Measurements from ENCODE around the gene KCNQ5.
A peak's percentile ranks its signal among the peaks of the same experiment; 100 is the strongest.

KCNQ5 gene

DNA sequence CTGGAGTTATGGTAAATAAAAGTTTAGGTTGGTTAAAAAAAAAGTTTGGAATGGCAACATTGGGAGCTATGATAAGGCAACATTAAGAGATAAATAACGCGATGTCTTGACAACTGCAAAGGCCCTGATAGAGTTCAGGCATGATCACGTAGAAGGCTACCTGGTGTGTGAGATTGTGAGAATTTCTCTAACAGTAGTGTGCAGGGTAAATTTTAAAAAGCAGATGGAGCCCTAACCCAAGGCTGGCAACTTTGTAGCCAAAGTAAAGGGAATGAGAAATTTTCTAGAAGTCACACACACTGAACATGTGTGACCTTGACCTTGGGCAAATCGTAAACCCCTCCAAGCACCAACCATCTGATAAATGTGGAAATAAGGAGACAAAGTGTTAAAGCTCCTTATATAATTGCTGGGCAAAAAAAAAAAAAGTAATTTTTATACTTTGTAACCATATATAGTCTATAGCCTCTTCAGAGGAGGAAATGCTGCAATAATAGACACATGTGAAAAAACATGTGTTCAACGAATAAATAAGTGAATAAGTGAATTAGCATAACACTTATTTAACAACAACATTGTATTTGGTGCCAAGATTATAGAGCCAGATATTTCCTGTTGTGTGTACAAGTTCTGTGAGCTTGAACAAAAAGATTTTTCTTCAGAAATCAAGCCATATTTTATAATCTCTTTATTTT is 18.2 kb downstream of the KCNQ5 start:
- DNase-seq (ENCODE audit: extremely low read depth in 1 of 2, low read depth in 1 of 2), result no peak

GRCh38 chr6:72640615-72640930 is 18.7 kb downstream of the KCNQ5 start:
- no peak for DNase-seq (ENCODE audit: extremely low read depth in 1 of 2, low read depth in 1 of 2)

DNA sequence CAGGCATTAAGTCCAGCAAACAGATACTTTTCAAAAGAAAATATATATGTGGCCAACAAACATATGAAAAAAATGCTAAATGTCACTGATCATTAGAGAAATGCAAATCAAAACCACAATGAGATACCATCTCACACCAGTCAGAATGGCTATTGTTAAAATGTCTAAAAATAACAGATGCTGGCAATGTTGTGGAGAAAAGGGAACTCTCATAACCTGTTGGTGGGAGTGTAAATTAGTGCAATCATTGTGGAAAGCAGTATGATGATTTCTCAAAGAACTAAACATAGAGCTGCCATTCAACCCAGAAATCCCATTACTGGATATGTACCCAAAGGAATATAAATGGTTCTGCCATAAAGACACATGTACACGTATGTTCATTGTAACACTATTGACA is 20.6 kb downstream of the KCNQ5 start:
- DNase-seq (ENCODE audit: extremely low read depth in 1 of 2, low read depth in 1 of 2), result no peak

GRCh38 chr6:72643214-72643613 is 21.4 kb downstream of the KCNQ5 start:
- no peak for DNase-seq (ENCODE audit: extremely low read depth in 1 of 2, low read depth in 1 of 2)

- no peak for DNase-seq (ENCODE audit: extremely low read depth in 1 of 2, low read depth in 1 of 2)
Observed at GRCh38 chr6:72646604-72647485, 25.0 kb downstream of the KCNQ5 start.

DNA sequence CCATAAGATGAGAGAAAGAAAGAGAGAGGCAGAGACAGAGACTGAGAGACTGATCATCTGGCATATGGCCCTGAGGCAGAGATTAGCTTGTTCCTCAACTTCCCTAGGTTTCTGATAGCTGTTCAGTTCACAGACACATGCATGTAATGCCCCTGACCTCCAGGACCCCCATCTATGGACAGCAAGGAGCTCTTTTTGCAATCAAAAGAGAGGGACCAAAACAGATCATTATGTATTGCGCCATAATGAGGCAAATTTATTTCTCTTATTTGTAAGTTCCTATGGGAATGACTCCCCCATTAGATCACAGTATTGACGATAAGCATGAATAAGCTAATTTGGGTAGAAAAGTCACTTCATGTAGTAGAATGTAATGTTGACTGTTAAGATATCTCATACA is 25.6 kb downstream of the KCNQ5 start:
- DNase-seq (ENCODE audit: extremely low read depth in 1 of 2, low read depth in 1 of 2), result no peak

GRCh38 chr6:72649032-72649984 is 27.4 kb downstream of the KCNQ5 start:
- no peak for DNase-seq (ENCODE audit: extremely low read depth in 1 of 2, low read depth in 1 of 2)

GRCh38 chr6:72650081-72650745 is 28.3 kb downstream of the KCNQ5 start:
- no peak for DNase-seq (ENCODE audit: extremely low read depth in 1 of 2, low read depth in 1 of 2)

GRCh38 chr6:72651174-72651573 is 29.3 kb downstream of the KCNQ5 start:
- no peak for DNase-seq (ENCODE audit: extremely low read depth in 1 of 2, low read depth in 1 of 2)

GRCh38 chr6:72651967-72652956 is 30.4 kb downstream of the KCNQ5 start:
- no peak for DNase-seq (ENCODE audit: extremely low read depth in 1 of 2, low read depth in 1 of 2)

DNA sequence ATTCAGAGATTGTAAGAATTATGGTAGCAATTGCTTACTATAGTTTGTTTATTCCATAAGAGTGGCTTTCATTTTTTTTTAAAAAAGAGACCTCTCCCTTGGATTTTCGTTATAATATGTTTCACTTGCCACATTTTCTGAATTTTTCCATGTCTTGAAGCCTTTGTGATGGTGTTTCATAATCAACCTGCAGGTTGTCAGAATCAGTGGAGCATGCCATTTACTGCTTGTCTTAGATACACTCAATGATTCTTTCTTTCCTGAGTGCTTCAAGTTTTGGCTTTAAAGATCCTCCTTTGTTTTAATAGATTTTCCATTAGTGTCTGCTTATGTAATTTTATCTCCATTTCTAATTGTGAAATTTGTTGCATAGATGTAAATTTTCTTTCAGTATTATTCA is 31.2 kb downstream of the KCNQ5 start:
- no peak for DNase-seq (ENCODE audit: extremely low read depth in 1 of 2, low read depth in 1 of 2)

- DNase-seq (ENCODE audit: extremely low read depth in 1 of 2, low read depth in 1 of 2), result no peak
Observed at GRCh38 chr6:72654071-72654621, 32.3 kb downstream of the KCNQ5 start.

DNA sequence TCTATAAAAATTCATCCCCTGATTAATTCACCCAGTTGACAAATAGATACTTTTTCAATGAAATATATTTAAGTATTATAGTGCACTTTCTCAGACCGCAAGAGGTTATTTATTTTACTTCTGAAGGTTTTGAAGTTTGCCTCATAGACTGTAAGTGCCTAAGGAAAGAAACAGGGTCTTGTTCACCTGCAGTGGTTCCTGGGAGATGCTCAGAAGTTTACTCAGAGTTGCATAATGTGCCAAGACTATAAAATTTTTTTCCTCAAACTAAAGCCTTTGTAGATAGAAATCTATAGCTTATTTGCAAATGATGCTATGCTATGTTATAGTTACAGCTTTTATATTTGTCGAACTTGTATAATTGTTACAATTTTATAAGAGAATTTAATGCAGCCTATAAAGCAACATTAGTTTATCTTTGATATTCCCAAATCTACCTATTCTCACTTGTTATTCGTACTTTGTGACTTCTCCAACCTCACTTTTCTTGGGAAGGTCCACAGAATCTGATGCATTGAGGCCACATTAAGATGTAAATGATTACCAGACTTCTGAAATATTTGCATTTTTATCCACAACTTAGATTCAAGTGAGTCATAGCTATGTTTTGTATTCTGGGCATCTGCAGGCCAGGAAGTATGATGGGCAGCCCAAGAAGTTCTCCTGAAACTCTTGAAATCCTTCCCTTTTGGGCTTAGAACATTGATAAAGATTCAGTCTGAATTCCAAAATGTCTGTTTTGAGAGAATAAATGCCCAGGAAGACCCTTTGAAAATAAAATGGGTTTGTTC is 35.7 kb downstream of the KCNQ5 start:
- DNase-seq (ENCODE audit: extremely low read depth in 1 of 2, low read depth in 1 of 2), result no peak

GRCh38 chr6:72659754-72660153 is 37.9 kb downstream of the KCNQ5 start:
- DNase-seq (ENCODE audit: extremely low read depth in 1 of 2, low read depth in 1 of 2), result no peak

GRCh38 chr6:72661411-72661810 is 39.5 kb downstream of the KCNQ5 start:
- DNase-seq (ENCODE audit: extremely low read depth in 1 of 2, low read depth in 1 of 2), result no peak

DNA sequence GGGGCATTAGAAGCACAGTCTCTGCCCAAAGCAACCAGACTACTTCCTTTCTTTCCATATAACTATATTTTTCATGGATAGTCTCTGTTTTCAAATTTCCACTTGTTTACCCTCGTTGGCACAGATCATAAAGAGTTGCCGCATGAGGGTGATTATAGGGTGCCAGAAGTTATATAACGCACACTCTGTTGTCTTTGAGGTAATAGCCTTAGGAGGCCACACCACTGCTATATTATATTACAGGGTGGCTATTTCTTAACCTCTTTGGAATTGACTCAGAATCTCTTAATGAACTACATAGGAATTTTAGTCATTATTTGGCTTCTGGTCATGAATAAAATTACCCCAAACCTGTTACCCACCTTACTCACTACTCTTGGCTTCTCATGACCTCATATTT is 43.7 kb downstream of the KCNQ5 start:
- no peak for DNase-seq (ENCODE audit: extremely low read depth in 1 of 2, low read depth in 1 of 2)

DNA sequence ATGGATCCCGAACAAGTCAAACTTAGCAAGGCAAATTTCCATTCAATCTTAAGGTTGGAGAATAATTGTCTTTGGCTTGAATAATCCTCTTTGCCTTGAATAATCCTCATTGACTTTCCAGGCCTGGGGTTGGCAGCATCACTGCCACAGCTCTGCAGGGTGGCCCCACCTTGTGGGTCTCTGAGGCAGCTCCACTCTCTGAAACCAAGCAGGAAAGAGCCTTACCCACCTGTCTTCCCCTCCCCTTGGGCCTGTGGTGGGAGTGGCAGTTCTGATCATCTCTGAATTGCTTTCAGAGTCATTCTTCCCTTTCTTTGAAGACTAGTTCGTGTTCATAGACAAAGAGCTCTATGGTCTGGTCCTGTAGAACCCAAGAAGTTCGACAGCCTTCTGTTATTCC is 47.5 kb downstream of the KCNQ5 start:
- DNase-seq (ENCODE audit: extremely low read depth in 1 of 2, low read depth in 1 of 2), result peak in 1 of 2 donors; percentile 7

- no peak for DNase-seq (ENCODE audit: extremely low read depth in 1 of 2, low read depth in 1 of 2)
Observed at GRCh38 chr6:72672906-72673305, 51.0 kb downstream of the KCNQ5 start.

GRCh38 chr6:72674842-72675241 is 53.0 kb downstream of the KCNQ5 start:
- DNase-seq (ENCODE audit: extremely low read depth in 1 of 2, low read depth in 1 of 2), result no peak
